ENCODE results near the gene ATP7B.

The ATP7B gene

GRCh38 chr13:51978796-51979556 is 32.3 kb downstream of the ATP7B start:
- DNase-seq (ENCODE audit: low read depth in 2 of 2): no peak

GRCh38 chr13:51977625-51978024 is 33.6 kb downstream of the ATP7B start:
- no peak for DNase-seq (ENCODE audit: low read depth in 2 of 2)

GRCh38 chr13:51976890-51977289 is 34.4 kb downstream of the ATP7B start:
- DNase-seq (ENCODE audit: low read depth in 2 of 2): no peak

- no peak for DNase-seq (ENCODE audit: low read depth in 2 of 2)
These were observed 34.8 kb downstream of the ATP7B start for GRCh38 chr13:51976423-51976822.

- DNase-seq (ENCODE audit: low read depth in 2 of 2): no peak
These were observed 36.8 kb downstream of the ATP7B start for GRCh38 chr13:51974482-51974881.

GRCh38 chr13:51971520-51972426 is 39.5 kb downstream of the ATP7B start:
- no peak for DNase-seq (ENCODE audit: low read depth in 2 of 2)

GRCh38 chr13:51970349-51970748 is 40.9 kb downstream of the ATP7B start:
- DNase-seq (ENCODE audit: low read depth in 2 of 2): no peak

- DNase-seq (ENCODE audit: low read depth in 2 of 2): no peak
These were observed 43.5 kb downstream of the ATP7B start for GRCh38 chr13:51967482-51968446.

- DNase-seq (ENCODE audit: low read depth in 2 of 2): no peak
These were observed 45.1 kb downstream of the ATP7B start for GRCh38 chr13:51966186-51966585.

GRCh38 chr13:51961493-51962403 is 49.5 kb downstream of the ATP7B start:
- DNase-seq (ENCODE audit: low read depth in 2 of 2): no peak

- DNase-seq (ENCODE audit: low read depth in 2 of 2): no peak
These were observed 50.5 kb downstream of the ATP7B start for GRCh38 chr13:51960766-51961165.

GRCh38 chr13:51959773-51960172 is 51.5 kb downstream of the ATP7B start:
- DNase-seq (ENCODE audit: low read depth in 2 of 2): no peak

- DNase-seq (ENCODE audit: low read depth in 2 of 2): no peak
These were observed 53.1 kb downstream of the ATP7B start for GRCh38 chr13:51958217-51958547.

GRCh38 chr13:51957377-51958216 is 53.7 kb downstream of the ATP7B start:
- DNase-seq (ENCODE audit: low read depth in 2 of 2): no peak

- DNase-seq (ENCODE audit: low read depth in 2 of 2): no peak
These were observed 54.5 kb downstream of the ATP7B start for GRCh38 chr13:51956717-51957116.

GRCh38 chr13:51955816-51956603 is 55.2 kb downstream of the ATP7B start:
- no peak for DNase-seq (ENCODE audit: low read depth in 2 of 2)

GRCh38 chr13:51955281-51955771 is 55.9 kb downstream of the ATP7B start:
- no peak for DNase-seq (ENCODE audit: low read depth in 2 of 2)

- DNase-seq (ENCODE audit: low read depth in 2 of 2): no peak
These were observed 57.7 kb downstream of the ATP7B start for GRCh38 chr13:51953347-51954195.

Measured in activated CD4-positive, alpha-beta T cell treated with anti-CD3 and anti-CD28 coated beads for 24 hours (primary cell).